AG04449 (cell line): ENCODE results near the gene PARG.

Source experiments
- CTCF ChIA-PET: fragments of 350-600 bp; formaldehyde crosslinking; extraction: SDS; loops from one replicate; lab custom pipeline; 2021; ENCODE audit warnings: antibody characterized with exemption; lab: Yijun Ruan, JAX
- POLR2A ChIA-PET: fragments of 400-600, 350-600 bp; formaldehyde crosslinking; extraction: SDS; loops from one replicate; lab custom pipeline; 2020; ENCODE audit warnings: antibody characterized with exemption, inconsistent platforms; lab: Yijun Ruan, JAX
- DNase-seq: peaks from one replicate; pipeline ENCODE4 v3.0.0-alpha.2; 2010; ENCODE audit warnings: low read depth, low spot score
- H3K4me3 ChIP-seq: 2 replicates; pipeline ENCODE4 v1.5.1; 2011; ENCODE audit warnings: low read depth, mild to moderate bottlenecking, control low read depth, low read length
- TF ChIP-seq, protein P1 (sequence below): IDR thresholded peaks from one replicate; pipeline ENCODE4 v1.5.1; 2011; ENCODE audit warnings: mild to moderate bottlenecking, moderate library complexity, low read length, control low read depth, inconsistent platforms; ENCODE audit not compliant: insufficient read depth; ENCODE audit errors: missing control alignments

PARG gene

DNA sequence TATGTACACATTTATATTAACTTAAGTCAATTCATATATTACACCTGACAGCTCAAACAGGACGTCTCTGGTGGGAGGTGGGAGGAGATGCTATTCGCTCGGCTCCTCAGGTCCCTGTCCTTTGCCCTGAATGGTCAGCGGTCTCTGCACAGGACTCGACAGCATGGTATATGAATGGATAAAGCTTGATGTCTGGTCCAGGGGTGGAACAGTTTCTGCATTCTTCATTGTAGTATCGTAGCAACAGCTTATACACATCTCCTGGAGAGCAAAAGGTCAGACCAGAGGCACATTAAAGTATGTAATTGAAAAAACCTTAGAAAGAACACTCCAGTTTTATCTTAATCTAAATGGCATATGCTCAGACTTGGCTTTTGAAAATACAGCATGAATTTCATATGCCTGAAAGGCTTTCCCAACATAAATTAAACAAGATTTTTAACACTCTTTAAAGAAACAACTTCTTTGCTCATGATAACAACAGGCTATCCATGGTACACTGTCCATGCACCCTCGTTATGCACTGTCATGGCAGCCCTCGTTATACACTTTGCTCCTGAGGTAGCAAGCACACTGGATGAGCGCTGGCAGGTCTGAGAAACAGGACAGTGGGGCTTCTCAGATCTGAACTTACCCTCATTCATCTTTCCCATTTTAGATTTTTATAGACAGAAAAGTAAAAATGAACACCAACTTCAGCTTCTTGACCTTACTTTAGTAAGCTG lies 122.4 kb downstream of the PARG start:
- POLR2A ChIA-PET: no interaction called here
- no peak overlapping the region for H3K4me3 ChIP-seq
- CTCF ChIA-PET: no interaction called here
- DNase-seq: no peak
- TF ChIP-seq, protein P1, sequence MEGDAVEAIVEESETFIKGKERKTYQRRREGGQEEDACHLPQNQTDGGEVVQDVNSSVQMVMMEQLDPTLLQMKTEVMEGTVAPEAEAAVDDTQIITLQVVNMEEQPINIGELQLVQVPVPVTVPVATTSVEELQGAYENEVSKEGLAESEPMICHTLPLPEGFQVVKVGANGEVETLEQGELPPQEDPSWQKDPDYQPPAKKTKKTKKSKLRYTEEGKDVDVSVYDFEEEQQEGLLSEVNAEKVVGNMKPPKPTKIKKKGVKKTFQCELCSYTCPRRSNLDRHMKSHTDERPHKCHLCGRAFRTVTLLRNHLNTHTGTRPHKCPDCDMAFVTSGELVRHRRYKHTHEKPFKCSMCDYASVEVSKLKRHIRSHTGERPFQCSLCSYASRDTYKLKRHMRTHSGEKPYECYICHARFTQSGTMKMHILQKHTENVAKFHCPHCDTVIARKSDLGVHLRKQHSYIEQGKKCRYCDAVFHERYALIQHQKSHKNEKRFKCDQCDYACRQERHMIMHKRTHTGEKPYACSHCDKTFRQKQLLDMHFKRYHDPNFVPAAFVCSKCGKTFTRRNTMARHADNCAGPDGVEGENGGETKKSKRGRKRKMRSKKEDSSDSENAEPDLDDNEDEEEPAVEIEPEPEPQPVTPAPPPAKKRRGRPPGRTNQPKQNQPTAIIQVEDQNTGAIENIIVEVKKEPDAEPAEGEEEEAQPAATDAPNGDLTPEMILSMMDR: no peak

DNA sequence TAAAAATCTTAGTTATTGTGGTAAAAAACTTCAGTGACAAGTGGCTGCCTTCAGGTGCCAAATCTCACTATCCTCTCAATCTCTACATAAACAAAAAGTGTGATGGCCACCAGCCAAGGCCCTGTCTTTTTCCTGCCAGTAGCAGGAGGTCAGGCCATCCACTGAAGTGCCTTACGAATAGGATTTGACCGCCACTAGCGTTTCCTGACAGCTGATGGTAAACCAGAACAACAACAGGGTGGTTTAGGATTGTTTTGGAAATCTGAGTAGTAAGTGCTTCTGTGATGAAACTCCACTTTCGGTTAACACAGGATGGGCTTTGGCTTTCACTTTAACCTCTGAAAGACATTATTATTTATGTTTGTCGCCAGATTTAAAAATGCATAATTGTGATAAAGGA lies 124.0 kb downstream of the PARG start:
- no peak overlapping the region for H3K4me3 ChIP-seq
- TF ChIP-seq, protein P1: no peak
- ChIA-PET POLR2A (no interaction called here), CTCF (no interaction called here)
- no peak for DNase-seq

DNA sequence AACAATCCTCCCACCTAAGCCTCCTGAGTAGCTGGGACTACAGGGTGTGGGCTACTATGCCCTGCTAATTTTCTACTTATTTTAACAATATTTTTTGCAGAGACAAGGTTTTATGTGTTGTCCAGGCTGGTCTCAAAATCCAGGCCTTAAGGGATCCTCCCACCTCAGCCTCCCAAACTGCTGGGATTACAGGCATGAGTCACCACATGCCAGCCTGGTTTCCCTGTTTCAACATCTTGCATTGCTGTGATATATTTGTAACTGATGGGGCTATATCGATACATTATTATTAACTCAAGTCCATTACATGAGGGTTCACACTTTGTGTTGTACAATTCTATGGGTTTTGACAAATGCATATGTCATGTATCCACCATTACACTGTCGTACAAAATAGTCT lies 137.8 kb downstream of the PARG start:
- CTCF ChIA-PET: no interaction called here
- DNase-seq: no peak

DNA sequence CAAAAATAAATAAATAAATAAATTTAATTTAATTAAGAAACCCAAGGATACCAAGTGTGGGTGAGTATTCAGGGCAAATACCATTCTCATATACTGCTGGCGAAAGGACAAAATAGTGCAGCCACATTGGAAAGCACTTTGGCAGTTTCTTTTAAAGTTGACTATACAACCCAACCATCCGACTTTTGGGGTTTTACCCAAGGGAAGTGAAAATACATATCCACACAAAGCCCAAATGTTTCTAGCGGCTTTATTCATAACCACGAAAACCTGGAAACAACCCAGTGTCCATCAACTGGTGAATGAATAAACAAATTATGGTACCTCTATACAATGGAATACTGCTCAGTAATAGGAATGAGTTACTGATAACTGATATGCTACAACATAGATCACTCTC lies 143.6 kb downstream of the PARG start:
- CTCF ChIA-PET: no interaction called here
- TF ChIP-seq, protein P1: no peak
- no peak for DNase-seq
- no peak overlapping the region for H3K4me3 ChIP-seq
- POLR2A ChIA-PET: no interaction called here

More for the DNA sequence above, 137.8 kb downstream of the PARG start:
- POLR2A ChIA-PET: no interaction called here
- TF ChIP-seq, protein P1: no peak
- H3K4me3 ChIP-seq: no peak overlapping the region

DNA sequence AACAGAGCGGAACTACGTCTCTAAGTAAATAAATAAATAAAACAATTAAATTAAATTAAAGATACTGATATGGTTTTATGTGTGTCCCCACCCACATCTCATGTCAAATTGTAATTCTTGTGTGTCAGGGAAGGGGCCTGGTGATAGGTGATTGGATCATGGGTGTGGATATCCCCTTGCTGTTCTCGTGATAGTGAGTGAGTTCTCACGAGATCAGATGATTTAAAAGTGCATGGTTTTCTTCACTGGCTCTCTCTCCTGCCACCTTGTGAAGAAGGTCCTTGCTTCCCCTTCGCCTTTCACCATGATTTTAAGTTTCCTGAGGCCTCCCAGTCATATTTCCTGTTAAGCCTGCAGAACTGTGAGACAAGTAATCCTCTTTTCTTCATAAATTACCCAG lies 150.7 kb downstream of the PARG start:
- no peak for DNase-seq
- H3K4me3 ChIP-seq: no peak overlapping the region
- POLR2A ChIA-PET: no interaction called here
- CTCF ChIA-PET: no interaction called here
- TF ChIP-seq, protein P1: no peak

DNA sequence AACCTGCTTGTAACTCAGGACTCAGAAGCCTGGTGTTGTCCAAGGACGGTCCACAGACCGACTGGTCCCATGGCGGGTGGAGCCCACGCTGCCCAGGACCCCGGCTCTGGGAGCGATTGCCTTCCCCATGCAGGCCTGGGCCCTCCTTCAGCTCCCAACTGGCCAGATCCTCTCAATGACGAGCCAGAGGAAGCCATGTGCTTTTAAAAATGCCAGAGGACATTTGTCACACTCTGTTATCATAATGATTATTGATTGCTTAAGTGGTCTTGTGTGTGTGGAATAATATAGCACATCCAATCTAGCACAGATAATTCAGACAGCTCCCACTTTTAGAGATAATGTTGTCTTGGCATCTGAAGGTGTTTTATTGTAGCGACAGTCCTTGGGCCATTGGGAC lies 157.1 kb downstream of the PARG start:
- no peak overlapping the region for H3K4me3 ChIP-seq
- no peak for DNase-seq
- CTCF ChIA-PET: no interaction called here
- TF ChIP-seq, protein P1: no peak
- POLR2A ChIA-PET: no interaction called here
